ENCODE results near the gene DHRS11.

DHRS11 gene

DNA sequence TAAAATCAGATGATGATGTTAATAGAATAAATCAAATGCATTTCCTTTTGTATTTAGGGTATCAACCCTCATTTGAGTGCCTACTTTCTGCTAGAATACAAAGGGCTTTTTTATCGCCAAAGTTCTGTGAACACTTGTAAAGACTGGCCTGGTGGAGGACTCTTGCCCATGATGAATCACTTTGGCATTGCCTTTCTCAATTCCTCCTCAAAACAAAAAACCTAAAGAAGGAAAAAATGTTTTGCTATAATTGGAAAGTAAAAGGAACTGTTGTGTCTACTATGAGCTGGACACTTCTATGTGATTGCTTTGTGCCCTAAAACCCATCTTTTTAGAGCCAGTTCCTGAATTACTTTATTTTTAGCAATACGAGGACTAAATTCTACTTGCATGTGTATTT lies 13.0 kb upstream of the DHRS11 start:
- Mint-ChIP-seq H3K4me3 (no peak overlapping the region), H3K9me3 (no peaks in the 10 kb centered on the region), H3K27me3 (ENCODE audit: low read depth) (no peaks in the 10 kb centered on the region), H3K27ac (no peak overlapping the region), H3K36me3 (ENCODE audit: low read depth) (peaks cover 28% of the 10 kb centered on the region), H3K4me1 (ENCODE audit: low read depth) (no peaks in the 10 kb centered on the region)

GRCh38 chr17:36583787-36584186 lies 7.9 kb upstream of the DHRS11 start:
- Mint-ChIP-seq H3K36me3 (ENCODE audit: low read depth) (peaks cover 31% of the 10 kb centered on the region), H3K4me3 (no peak overlapping the region), H3K27me3 (ENCODE audit: low read depth) (no peaks in the 10 kb centered on the region), H3K4me1 (ENCODE audit: low read depth) (no peaks in the 10 kb centered on the region), H3K27ac (no peak overlapping the region), H3K9me3 (no peaks in the 10 kb centered on the region)

DNA sequence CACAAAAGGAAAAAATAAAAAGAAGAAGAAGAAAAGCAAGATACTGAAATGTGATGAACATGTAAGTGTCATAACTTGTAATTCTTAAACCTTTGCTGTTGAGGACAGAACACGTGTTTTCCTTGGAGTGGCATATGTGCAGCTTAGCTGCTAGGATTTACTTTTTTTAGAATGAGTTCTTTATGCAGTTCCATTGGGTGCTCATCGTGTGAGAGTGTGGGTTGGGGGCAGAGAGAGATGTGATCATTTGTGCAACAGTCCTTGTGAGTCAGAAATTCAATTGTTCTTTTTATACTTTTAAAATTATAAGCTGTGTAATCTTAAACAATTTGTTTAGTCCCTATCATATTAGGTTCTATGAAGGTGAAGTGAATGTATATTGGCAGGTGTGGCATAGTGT lies 5.5 kb upstream of the DHRS11 start:
- Mint-ChIP-seq H3K9me3 (no peaks in the 10 kb centered on the region), H3K4me3 (no peak overlapping the region), H3K27ac (no peak overlapping the region), H3K27me3 (ENCODE audit: low read depth) (no peaks in the 10 kb centered on the region), H3K36me3 (ENCODE audit: low read depth) (peaks cover 26% of the 10 kb centered on the region), H3K4me1 (ENCODE audit: low read depth) (peaks cover 13% of the 10 kb centered on the region)

DNA sequence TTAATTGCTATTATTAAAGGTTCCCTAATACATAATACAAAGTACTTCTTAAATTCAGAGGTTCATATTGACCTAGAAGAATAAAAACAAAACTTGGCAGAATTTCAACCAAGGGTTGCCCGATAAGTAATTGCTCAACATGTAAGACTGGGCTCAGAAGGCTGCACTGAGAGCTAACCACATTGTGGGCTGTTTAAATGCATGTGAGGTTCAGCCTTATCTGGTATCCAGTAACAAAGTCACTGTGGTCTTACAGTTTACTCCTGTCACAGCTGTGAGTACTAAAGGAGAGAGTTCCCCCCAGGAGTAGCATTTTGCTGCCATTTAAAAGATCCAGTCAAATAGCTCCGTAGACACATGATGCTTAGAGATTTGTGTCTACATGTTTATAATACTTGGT lies 1.6 kb upstream of the DHRS11 start:
- no peak overlapping the region for H3K4me3 Mint-ChIP-seq

DNA sequence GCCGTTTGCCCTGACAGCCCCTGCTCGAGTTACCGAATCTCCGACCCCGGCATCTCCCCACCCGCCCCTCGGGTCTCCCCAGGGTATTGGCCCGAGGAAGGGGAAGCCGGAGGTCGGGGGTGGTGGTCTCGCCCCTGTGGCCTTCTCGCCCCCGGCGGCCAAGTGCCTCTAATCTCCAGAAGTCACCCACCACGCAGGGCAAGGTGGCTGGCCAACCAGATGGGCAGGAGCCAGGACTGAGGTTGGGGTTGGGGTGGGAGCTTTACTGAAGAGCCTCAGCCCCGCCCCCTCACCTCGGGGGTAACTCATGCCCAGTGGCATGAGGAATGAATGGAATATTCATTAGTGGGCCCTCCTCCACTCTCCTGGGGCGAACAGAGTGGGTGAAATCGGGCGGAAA lies 637 bp downstream of the DHRS11 start:
- peaks cover 12% of the 10 kb centered on the region for H3K36me3 Mint-ChIP-seq (ENCODE audit: low read depth)
- no peak overlapping the region for H3K27ac Mint-ChIP-seq
- no peaks in the 10 kb centered on the region for H3K9me3 Mint-ChIP-seq
- no peaks in the 10 kb centered on the region for H3K27me3 Mint-ChIP-seq (ENCODE audit: low read depth)
- H3K4me3 Mint-ChIP-seq: peak overlapping the region; percentile 66
- H3K4me1 Mint-ChIP-seq (ENCODE audit: low read depth): peaks cover 23% of the 10 kb centered on the region

More for the DNA sequence above, 1.6 kb upstream of the DHRS11 start:
- H3K9me3 Mint-ChIP-seq: no peaks in the 10 kb centered on the region
- H3K27me3 Mint-ChIP-seq (ENCODE audit: low read depth): no peaks in the 10 kb centered on the region
- peaks cover 22% of the 10 kb centered on the region for H3K36me3 Mint-ChIP-seq (ENCODE audit: low read depth)
- H3K4me1 Mint-ChIP-seq (ENCODE audit: low read depth): peaks cover 23% of the 10 kb centered on the region
- H3K27ac Mint-ChIP-seq: no peak overlapping the region

- Mint-ChIP-seq H3K4me1 (ENCODE audit: low read depth) (peaks cover 23% of the 10 kb centered on the region), H3K36me3 (ENCODE audit: low read depth) (peaks cover 11% of the 10 kb centered on the region), H3K27ac (no peak overlapping the region), H3K4me3 (peak overlapping the region; percentile 66), H3K27me3 (ENCODE audit: low read depth) (no peaks in the 10 kb centered on the region), H3K9me3 (no peaks in the 10 kb centered on the region)
Measured at GRCh38 chr17:36592716-36593321, 1.1 kb downstream of the DHRS11 start.

GRCh38 chr17:36593656-36594316 lies 2.1 kb downstream of the DHRS11 start:
- Mint-ChIP-seq H3K27me3 (ENCODE audit: low read depth) (no peaks in the 10 kb centered on the region), H3K4me3 (peak overlapping the region; percentile 44), H3K27ac (no peak overlapping the region), H3K36me3 (ENCODE audit: low read depth) (peaks cover 9% of the 10 kb centered on the region), H3K4me1 (ENCODE audit: low read depth) (peaks cover 23% of the 10 kb centered on the region), H3K9me3 (no peaks in the 10 kb centered on the region)

DNA sequence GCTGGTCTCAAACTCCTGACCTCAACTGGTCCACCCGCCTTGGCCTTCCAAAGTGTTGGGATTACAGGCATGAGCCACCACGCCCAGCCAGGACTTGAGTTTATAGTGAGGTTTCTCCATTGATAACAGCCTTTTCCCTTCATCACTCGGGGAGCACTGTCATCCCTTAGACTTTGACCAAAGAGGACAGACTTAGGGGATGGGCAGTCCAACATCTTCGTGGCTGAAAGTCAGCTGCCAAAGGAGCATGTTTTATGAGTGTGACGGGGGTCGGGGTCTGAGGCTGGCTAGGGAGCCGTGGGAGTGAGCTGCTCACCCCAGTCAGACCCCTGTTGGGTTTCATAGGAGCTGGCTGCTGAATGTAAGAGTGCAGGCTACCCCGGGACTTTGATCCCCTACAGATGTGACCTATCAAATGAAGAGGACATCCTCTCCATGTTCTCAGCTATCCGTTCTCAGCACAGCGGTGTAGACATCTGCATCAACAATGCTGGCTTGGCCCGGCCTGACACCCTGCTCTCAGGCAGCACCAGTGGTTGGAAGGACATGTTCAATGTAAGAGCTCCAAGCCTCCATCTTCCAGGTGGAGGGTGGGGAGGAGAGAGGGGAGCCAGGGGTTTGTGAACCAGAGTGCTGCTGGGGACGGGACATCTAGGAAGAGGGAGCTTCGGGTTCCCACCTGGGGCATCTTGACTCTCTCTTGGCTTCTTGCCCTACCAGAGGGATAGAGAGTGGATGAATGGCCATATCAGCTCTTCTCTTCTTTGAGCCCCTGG lies 3.1 kb downstream of the DHRS11 start:
- Mint-ChIP-seq H3K27me3 (ENCODE audit: low read depth) (no peaks in the 10 kb centered on the region), H3K4me3 (no peak overlapping the region), H3K9me3 (no peaks in the 10 kb centered on the region), H3K36me3 (ENCODE audit: low read depth) (peaks cover 2% of the 10 kb centered on the region), H3K4me1 (ENCODE audit: low read depth) (peaks cover 17% of the 10 kb centered on the region), H3K27ac (no peak overlapping the region)

- Mint-ChIP-seq H3K4me3 (no peak overlapping the region), H3K36me3 (ENCODE audit: low read depth) (no peaks in the 10 kb centered on the region), H3K4me1 (ENCODE audit: low read depth) (peaks cover 18% of the 10 kb centered on the region), H3K27me3 (ENCODE audit: low read depth) (no peaks in the 10 kb centered on the region), H3K9me3 (no peaks in the 10 kb centered on the region), H3K27ac (peak overlapping the region; percentile 10)
Measured at GRCh38 chr17:36597226-36597625, 5.5 kb downstream of the DHRS11 start.

- Mint-ChIP-seq H3K4me3 (no peak overlapping the region), H3K36me3 (ENCODE audit: low read depth) (no peaks in the 10 kb centered on the region), H3K27ac (peak overlapping the region; percentile 10)
Measured at GRCh38 chr17:36597866-36598777, 6.4 kb downstream of the DHRS11 start.

DNA sequence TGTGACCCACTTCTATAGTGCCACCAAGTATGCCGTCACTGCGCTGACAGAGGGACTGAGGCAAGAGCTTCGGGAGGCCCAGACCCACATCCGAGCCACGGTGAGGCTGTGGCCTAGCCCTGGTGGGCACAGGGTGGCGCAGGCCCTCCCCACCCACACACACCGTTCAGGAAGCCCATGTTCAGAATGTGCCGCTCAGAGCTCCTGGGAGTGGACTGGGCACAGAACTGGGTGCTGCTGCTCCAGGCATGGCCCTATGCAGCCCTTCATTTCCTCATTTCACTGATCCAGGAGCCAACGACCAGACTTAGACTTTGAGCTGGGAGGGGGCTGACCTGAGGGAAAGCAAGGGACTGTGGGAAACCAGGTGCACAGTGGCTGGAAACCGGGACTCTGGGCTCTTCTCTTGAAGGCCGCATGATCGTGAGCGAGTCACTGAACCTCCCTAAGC lies 7.3 kb downstream of the DHRS11 start:
- H3K4me1 Mint-ChIP-seq (ENCODE audit: low read depth): peaks cover 15% of the 10 kb centered on the region
- H3K27me3 Mint-ChIP-seq (ENCODE audit: low read depth): no peaks in the 10 kb centered on the region
- no peaks in the 10 kb centered on the region for H3K36me3 Mint-ChIP-seq (ENCODE audit: low read depth)
- no peaks in the 10 kb centered on the region for H3K9me3 Mint-ChIP-seq
- no peak overlapping the region for H3K27ac Mint-ChIP-seq
- H3K4me3 Mint-ChIP-seq: no peak overlapping the region

More at GRCh38 chr17:36597866-36598777, 6.4 kb downstream of the DHRS11 start:
- Mint-ChIP-seq H3K4me1 (ENCODE audit: low read depth) (peaks cover 17% of the 10 kb centered on the region), H3K9me3 (no peaks in the 10 kb centered on the region), H3K27me3 (ENCODE audit: low read depth) (no peaks in the 10 kb centered on the region)

DNA sequence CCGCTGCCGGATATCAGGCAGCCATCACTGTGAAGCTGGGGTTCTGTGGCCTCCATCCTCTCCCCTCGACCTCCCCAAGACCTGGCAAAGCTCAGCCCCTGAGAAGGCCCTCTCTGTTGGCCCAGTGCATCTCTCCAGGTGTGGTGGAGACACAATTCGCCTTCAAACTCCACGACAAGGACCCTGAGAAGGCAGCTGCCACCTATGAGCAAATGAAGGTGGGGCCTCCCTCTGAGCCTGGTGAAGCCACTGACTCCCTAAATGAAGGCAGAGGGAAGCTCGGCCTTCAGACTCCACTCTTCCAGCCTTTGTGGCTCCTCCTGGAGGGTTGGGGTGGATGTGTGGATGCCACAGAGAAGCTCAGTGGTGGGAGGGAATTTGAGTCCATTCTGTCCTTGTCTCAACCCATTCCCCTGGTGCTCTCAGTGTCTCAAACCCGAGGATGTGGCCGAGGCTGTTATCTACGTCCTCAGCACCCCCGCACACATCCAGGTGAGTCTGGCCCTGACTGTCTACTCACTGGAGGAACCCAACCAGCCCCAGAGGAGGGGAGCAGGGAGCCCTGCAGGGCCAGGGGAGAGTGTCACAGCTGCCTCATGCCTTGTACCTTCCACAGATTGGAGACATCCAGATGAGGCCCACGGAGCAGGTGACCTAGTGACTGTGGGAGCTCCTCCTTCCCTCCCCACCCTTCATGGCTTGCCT lies 8.0 kb downstream of the DHRS11 start:
- Mint-ChIP-seq H3K27me3 (ENCODE audit: low read depth) (no peaks in the 10 kb centered on the region), H3K4me3 (no peak overlapping the region), H3K27ac (peak overlapping the region; percentile 6), H3K4me1 (ENCODE audit: low read depth) (peaks cover 18% of the 10 kb centered on the region), H3K9me3 (no peaks in the 10 kb centered on the region), H3K36me3 (ENCODE audit: low read depth) (peaks cover 4% of the 10 kb centered on the region)

- Mint-ChIP-seq H3K27me3 (ENCODE audit: low read depth) (no peaks in the 10 kb centered on the region), H3K9me3 (no peaks in the 10 kb centered on the region), H3K4me1 (ENCODE audit: low read depth) (peaks cover 18% of the 10 kb centered on the region), H3K27ac (peak overlapping the region; percentile 91), H3K36me3 (ENCODE audit: low read depth) (peaks cover 4% of the 10 kb centered on the region), H3K4me3 (peak overlapping the region; percentile 85)
Measured at GRCh38 chr17:36600465-36600864, 8.8 kb downstream of the DHRS11 start.

DNA sequence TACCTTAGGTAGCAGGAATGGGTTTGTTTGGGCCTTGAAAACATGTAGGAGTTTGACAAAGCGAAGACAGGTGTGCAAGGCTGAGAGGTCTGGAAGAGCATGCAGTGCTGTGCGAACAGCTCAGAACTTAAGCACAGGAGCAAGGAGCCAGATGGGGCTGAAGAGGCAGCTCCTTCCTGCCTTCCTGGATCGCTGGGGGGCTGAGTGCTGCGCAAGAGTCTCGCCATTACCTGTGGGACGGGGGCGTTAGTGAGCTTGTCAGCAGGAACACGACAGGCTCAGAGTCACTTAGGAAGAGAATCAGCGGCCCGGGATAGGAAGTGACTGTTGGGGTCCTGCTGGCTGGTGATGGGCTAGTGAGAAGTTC lies 9.2 kb downstream of the DHRS11 start:
- peak overlapping the region; percentile 91 for H3K27ac Mint-ChIP-seq
- H3K27me3 Mint-ChIP-seq (ENCODE audit: low read depth): no peaks in the 10 kb centered on the region
- H3K9me3 Mint-ChIP-seq: no peaks in the 10 kb centered on the region
- H3K4me1 Mint-ChIP-seq (ENCODE audit: low read depth): peaks cover 23% of the 10 kb centered on the region
- H3K36me3 Mint-ChIP-seq (ENCODE audit: low read depth): peaks cover 6% of the 10 kb centered on the region
- peak overlapping the region; percentile 85 for H3K4me3 Mint-ChIP-seq

Measured in T-helper 1 cell treated with Interleukin-12 subunit alpha and Interleukin-12 subunit beta and Interleukin-4 antibody, amounts not matched to agents 30 μg/mL and 1 μg/mL, for 36 hours (primary cell).